Stimulated activated CD8-positive, alpha-beta memory T cell treated with anti-CD3 and anti-CD28 coated beads, Interleukin-15, amount 100 ng/mL, for 1 hour (primary cell): ENCODE measurements around the gene CORO6.
"Not testable (repeated sequence)": the region's sequence is repeated elsewhere in the genome, so short reads cannot be mapped to it uniquely, and the experiment has no call there.

Source experiments
- DNase-seq: peaks from one replicate; pipeline ENCODE4 v3.0.0-alpha.2; 2020; ENCODE audit warnings: low read depth

The CORO6 gene

GRCh38 chr17:29622337-29623282 is at the start of gene CORO6:
CORO6 (minus strand) TSS chr17:29622912; CDS start chr17:29621421, 1,491 bp downstream.
- DNase-seq: no peak

- no peak for DNase-seq
These were observed 48.9 kb upstream of the CORO6 start for GRCh38 chr17:29671661-29672060.

GRCh38 chr17:29669266-29669665 is 46.6 kb upstream of the CORO6 start:
- no peak for DNase-seq

GRCh38 chr17:29667969-29668368 is 45.3 kb upstream of the CORO6 start:
- no peak for DNase-seq

- DNase-seq: no peak
These were observed 42.7 kb upstream of the CORO6 start for GRCh38 chr17:29665481-29665810.

- DNase-seq: no peak
These were observed 42.2 kb upstream of the CORO6 start for GRCh38 chr17:29664743-29665480.

GRCh38 chr17:29663155-29663554 is 40.4 kb upstream of the CORO6 start:
- DNase-seq: no peak

- DNase-seq: no peak
These were observed 38.5 kb upstream of the CORO6 start for GRCh38 chr17:29661213-29661612.

GRCh38 chr17:29659155-29659554 is 36.4 kb upstream of the CORO6 start:
- DNase-seq: no peak

GRCh38 chr17:29655323-29655722 is 32.6 kb upstream of the CORO6 start:
- DNase-seq: no peak

GRCh38 chr17:29653995-29654714 is 31.4 kb upstream of the CORO6 start:
- no peak for DNase-seq

- no peak for DNase-seq
These were observed 30.3 kb upstream of the CORO6 start for GRCh38 chr17:29652976-29653375.

GRCh38 chr17:29651913-29652312 is 29.2 kb upstream of the CORO6 start:
- DNase-seq: not testable (repeated sequence)

- DNase-seq: no peak
These were observed 27.7 kb upstream of the CORO6 start for GRCh38 chr17:29650396-29650795.

- no peak for DNase-seq
These were observed 26.6 kb upstream of the CORO6 start for GRCh38 chr17:29649359-29649758.

- no peak for DNase-seq
These were observed 25.3 kb upstream of the CORO6 start for GRCh38 chr17:29648005-29648404.

GRCh38 chr17:29645515-29646051 is 22.9 kb upstream of the CORO6 start:
- DNase-seq: no peak

- no peak for DNase-seq
These were observed 21.1 kb upstream of the CORO6 start for GRCh38 chr17:29643817-29644160.

GRCh38 chr17:29642171-29642611 is 19.5 kb upstream of the CORO6 start:
- DNase-seq: no peak

GRCh38 chr17:29640981-29641642 is 18.4 kb upstream of the CORO6 start:
- no peak for DNase-seq

GRCh38 chr17:29640413-29640812 is 17.7 kb upstream of the CORO6 start:
- DNase-seq: no peak

GRCh38 chr17:29633886-29634285 is 11.2 kb upstream of the CORO6 start:
- no peak for DNase-seq
